Femur (tissue), 1 donor: ENCODE results near the gene SPATA6L.

Experiments
- DNase-seq: peaks from one replicate; pipeline ENCODE4 v3.0.0-alpha.2; 2017

Gene SPATA6L, protein sequence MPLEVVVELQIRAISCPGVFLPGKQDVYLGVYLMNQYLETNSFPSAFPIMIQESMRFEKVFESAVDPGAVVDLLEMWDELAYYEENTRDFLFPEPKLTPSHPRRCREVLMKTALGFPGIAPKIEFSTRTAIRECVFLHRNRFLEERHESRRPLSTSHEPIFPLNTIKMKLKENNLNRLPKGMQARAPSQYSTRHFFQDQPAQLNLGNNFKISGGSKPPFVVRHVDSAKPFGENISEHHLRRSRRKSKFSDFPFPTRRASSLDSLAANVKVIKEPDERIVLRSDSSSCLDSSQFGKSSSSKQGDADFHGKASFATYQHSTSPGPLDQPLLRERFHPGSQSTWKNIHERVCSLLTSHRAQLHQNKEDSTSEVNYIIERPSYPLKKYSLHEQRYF

DNA sequence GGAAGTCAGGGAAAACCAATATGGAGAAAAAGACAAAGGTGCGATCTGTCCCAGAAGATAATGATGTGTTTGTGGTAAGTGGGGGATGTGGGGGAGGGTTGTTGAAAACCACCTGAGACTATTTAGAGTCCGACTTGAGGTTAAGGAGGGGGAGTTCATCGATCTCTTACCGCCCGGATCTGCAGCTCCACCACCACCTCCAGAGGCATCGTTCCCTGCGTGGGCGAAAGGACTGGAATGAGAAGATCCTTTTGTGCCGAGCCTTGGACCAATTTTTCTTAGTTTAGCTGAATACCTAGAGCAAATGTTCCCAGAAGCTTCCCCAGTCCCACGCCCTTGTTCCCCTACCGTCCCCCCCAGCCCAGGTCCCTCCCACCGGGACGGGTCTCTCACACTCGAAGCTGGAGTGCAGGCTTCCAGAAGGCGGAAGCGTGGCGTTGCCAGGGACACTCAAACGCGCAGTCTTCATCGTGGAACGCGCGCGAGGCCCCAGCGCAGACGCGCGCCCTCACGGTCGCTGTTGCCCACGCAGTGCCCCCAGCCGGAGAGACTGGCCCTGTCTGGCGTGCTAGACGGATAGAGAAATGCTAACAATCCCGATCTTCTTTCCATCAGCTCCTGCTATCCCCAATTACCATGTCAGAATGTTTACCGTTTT, at the start of gene SPATA6L:
TSS of gene SPATA6L (minus strand) at position 439 of the 658 bp plus-strand sequence. CDS start at position 209, 230 bp downstream.
- peak; percentile 80 for DNase-seq

DNA sequence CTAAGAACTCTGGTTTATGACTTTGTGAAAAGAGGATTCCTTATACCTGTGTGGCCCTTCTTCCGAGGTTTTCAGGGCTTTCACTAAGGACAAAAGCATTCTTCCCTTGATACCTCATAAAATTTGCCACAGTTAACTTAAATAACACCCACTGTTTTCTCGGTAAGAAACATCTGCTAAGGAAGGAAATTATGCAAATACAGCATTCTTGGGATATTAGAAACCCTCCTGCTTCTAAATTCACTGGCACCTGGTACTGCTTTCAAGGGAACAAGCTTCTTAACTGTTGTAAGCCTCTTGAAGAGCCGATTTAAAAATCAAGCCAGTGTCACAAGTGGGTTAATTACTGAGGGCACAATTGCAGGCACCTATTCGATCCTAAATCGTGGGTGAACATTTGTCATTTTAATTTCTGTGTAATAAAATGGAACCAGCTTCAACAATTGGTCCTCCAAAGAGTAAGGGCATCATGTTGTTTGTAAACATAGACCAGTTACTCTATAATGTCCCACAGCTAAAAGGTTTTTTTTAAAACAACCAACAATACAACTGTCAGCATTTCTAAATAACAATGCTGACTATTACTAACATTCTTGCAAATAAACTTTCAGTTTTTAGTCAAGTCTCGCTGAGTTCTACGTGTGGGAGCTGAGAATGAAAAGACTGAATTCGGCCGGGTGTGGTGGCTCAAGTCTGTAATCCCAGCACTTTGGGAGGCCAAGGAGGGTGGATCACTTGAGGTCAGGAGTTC, 48.2 kb upstream of the SPATA6L start:
- DNase-seq, result no peak

DNA sequence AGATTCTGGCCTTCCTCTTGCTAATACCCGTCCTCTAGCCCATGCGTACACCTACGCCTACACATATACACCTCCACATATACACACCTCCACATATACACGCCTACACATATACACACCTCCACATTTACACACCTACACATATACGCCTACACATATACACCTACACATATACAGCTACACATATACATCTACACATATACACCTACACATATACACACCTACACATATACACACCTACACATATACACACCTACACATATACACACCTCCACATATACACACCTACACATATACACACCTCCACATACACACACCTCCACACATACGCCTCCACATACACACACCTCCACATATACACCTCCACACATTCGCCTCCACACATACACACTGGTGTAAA, 47.6 kb upstream of the SPATA6L start:
- no peak for DNase-seq

DNA sequence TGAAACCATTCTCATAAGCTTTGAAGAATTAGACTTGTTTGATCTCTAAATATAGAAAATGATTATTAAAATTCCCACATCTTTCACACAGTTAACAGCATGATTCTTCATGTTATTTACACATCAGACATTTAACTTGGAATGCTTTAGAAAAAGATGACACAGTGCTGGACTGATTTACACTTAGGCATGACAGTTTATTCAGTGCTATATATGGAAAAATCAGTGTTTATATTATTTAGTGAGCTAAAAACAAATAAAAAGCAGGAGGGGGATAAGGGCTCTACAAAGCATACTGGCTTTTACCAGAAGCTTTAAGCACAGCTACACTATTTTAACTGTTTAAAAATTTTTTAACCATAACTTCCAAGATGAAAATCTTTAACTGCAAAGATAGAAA, 43.1 kb upstream of the SPATA6L start:
- no peak for DNase-seq

DNA sequence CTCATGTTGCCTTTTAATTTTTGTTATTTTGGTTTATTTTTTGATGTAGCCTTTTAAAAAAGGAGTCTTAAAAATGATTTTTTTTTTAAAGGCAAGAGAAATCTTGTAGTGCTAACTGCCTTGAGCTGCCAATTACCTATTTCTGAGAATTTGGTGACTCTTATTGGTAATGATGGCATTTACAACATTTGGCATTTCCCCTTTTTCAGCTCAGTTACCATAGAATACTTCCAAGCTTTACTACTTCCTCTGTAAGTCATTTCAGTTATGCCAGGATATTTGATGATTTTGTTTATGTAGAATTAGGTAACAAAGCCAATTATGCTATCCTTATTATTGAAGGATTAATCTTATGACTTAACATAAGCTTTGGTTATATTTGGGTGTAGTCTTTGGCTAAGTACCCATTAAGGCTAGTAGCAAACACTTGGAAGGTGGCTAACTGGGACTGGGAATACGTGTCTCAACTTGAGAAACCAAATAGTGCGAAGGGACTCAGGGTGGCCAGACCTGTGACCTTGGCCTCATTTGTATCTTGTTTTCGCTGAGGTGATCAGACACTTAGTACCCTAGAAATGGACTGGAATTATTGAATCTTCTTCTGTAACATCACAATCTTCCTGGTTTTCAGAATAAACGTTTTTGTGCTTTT, 40.8 kb upstream of the SPATA6L start:
- DNase-seq, result no peak

DNA sequence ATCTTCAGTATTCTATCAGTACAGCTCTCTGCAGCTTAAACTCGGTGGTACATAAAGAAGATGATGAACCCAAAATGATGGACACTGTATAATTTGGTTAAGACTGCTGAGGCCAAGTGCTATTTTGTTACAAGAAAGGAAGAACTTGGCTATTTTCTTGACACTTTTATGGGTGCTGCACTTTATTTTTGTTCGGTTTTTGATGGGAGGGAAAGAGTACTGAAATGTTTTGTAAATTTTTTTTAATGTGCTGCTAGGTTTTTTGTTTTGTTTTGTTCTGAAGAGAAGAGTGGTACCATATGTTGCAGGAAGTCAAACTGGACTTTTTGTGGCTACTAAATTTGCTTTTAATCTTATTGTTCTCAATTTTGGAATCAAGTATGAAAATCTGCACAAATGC, 39.7 kb upstream of the SPATA6L start:
- no peak for DNase-seq

DNA sequence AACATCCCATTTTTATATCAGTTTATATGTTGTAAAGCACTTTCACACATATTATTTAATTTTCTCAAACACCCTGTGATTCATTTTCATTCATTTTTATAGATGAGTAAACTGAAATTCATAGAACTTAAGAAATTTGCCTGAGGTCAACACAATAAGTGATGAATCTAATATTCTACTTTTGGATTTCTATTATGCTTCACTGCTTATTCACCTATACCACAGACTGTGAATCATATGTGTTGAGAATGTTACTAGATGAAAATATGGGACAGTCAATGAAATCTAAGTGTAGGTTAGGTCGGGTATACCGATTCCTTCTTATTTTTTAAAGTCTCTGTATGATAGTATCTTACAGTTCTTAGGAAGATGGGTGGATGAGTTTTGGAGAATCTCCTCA, 37.8 kb upstream of the SPATA6L start:
- DNase-seq, result no peak

DNA sequence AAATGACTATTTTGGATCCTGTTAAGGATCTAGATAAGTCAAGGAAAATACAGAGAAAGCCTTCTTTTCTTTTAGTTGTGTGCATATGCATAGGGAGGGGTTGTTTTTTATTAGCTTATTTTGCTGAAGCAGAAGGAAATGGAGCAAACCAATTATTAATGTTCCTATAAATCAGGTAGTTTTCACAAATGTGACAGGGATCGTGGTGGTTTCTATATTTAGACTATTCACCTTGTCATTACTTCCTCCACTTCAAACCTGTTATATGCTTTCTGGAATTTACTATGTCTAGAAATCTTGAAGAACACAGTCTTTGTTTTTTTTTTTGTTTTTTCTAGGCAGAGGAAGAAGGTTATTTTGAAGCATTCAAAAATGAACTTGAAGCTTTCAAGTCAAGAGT, 35.2 kb upstream of the SPATA6L start:
- DNase-seq, result no peak

DNA sequence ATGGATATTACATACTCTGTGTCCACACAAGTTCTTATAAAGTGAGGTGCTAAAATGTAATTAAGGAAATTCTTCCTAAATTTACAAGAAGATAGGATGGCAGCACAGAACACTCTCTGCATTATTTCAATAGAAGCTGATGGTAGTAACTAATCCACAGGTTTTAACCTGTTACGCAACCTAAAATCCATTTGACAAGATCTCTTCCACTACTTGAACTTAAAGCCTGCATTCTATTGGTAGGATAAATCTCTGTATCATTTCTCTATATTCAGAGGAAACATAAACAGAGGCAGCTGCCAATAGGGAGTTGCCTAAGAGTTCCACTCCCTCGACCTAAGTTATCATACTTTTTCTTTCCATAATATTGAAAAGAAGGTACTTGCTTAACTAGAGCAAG, 34.7 kb upstream of the SPATA6L start:
- DNase-seq, result no peak

DNA sequence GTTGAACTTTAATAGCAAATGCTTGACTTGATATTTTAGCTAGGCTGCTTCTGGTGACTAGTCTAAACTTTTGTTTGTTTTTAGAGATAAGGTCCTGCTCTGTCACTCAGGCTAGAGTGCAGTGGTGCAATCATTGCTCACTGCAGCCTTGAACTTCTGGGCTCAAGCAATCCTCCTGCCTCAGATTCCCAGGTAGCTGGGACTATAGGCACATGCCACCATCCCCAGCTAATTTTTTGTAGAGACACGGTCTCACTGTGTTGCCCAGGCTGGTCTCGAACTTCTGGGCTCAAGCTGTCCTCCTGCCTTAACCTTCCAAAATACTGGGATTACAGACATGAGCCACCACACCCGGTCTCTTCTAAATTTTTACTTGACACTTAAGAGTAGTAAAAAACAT, 33.8 kb upstream of the SPATA6L start:
- no peak for DNase-seq

DNA sequence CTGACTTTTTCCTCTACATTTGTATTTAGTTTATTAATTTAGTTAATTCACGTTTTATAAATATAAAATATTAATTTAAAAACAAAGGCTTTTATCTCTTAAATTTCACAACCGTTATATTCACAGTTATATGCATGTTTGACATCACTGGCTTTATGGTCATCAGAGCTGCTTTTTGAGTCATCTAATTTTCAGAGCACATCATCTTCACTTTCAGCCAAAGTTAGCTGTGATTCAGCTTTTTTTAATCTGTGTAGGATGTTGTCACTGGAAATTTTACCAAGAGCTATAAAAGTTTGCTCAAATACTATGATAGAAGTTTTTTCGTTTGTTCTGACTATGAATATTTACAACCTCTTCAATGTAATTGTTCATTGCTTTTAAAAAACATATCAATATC, 25.5 kb upstream of the SPATA6L start:
- no peak for DNase-seq

DNA sequence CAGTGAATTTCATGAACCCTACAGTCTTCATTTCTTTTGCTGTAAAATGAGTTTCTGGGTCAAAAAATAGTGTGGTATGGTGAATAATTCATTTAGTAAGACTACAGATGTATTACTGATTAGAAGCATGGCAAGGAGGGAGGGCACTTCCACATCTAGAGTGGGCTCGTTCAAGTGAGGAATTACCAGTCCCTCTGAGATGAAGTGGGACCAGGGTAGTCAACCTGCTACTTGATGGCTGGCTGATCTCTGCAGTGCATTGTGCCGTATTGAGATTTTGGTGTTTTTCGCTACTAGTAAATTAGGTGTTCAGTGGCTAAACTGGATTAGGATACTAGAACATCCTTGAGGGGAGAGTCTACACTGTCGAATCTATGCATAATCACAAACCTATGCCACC, 23.9 kb upstream of the SPATA6L start:
- DNase-seq, result no peak

DNA sequence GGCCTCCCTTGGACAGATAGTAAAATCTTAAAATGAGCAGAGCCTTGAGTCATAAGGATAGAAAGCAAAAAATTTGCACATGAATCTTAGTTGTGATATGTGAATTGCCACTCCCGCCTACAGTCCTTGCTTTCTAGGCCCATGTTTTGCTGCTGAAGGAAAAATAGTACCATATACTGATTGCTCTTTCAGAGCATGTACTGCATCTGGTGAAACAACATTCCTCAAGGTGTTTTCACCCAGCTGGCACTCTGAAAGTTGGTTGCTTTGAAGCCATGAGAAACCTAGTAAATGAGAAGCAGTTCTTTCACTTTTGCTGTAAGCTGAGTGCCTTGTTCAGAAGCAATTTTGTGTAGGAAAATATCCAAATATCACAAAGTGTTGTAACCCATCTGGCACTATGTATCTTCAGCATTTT, 23.4 kb upstream of the SPATA6L start:
- no peak for DNase-seq

DNA sequence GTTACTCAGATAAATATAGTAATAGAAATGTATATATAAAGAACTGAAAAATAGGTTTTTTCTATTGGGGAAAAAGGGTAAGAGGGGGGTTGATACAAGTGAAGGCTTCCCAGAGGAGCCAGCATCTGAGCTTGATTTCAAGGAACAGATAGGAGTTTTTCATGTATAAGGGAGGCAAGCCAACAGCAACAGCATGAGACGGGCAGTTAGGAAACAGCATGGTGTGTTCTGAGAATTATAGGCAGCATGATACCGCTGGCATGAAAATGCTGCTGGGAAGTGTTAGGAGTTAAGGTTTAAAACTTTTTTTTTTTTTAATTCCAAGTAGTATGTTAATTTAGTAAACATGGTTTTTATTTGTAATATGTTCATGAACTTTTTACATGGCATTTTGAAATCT, 22.7 kb upstream of the SPATA6L start:
- no peak for DNase-seq

DNA sequence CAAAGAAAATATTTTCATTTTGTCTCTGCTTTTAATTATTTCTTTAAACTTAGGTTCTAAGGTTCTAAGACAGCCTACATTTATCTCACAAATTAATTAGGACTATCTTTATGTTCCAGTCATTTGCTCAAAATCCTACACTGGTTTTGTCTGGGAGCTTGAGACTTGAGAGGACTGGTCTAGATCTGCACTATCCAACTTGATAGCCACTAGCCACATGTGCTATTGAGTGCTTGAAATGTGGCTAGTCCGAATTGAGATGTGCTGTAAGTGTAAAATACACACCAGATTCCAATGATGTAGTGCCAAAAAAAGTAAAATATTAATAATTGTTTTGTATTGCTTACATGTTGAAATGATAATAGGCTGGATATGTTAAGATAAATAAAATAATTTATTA, 20.3 kb upstream of the SPATA6L start:
- no peak for DNase-seq

DNA sequence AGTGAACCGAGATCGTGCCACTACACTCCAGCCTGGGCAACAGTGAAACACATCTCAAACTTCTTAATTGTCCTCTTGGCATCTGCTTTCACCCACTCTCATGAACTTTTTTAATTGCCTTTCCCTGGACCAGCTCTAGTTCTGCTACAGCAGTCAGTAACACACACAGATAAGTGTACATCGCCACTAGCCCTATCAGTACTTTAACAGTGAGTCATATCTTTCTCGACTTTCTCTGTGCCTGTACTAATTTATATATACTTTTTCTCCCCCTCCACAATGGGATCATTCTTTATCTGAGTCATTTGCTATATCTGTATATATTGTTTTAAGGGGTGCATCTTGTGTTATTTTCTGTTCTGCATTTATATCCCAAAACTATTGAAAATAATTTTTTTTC, 19.8 kb upstream of the SPATA6L start:
- DNase-seq, result no peak

DNA sequence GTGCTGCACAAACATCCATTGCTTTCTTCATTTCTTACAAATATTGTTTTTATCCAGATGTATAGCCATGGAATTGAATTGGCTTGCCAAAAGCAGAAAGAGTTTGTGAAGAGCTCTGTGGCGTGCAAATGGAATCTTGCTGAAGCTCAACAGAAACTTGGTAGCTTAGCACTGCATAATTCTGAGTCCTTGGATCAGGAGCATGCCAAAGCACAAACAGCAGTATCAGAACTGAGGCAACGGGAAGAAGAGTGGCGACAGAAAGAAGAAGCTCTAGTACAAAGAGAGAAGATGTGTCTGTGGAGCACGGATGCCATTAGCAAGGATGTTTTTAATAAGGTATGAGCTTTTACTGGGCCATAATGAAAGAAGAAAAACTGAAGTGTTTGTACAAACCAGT, 18.5 kb upstream of the SPATA6L start:
- DNase-seq, result no peak

DNA sequence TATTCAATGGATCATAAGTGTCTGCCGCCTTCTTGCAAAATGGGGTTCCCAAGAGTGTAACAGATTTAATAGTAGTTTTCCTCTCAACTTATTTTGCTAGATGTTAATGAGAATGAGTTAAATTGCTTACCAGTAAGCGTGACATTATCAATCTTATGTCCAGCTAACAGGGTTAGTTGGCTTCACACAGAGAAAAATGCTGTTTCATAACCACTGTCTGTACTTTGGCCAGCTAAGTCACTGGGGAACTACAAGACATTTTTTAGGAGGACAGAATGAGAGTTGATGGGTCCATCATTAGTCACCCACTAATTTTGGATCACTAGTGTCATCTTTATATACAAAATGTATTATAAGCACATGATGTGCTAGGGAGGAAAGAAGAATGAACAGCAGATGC, 14.5 kb upstream of the SPATA6L start:
- no peak for DNase-seq

DNA sequence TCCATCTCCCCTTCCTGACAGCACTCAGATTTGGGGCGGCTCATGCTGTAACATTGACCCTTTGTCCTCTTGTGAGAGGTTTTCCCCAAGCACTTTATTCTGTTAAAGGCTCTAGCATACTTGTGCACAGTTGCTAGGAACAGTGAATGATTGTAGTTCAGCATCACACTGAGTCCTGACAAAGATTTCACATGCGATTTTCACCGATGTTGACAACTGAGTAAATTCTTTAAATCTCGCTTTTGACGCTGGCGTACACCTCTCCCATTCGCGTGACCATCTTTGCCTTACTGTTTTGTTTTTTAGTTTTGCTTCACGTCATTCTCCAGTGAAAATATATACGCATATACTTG, 13.9 kb upstream of the SPATA6L start:
- no peak for DNase-seq

DNA sequence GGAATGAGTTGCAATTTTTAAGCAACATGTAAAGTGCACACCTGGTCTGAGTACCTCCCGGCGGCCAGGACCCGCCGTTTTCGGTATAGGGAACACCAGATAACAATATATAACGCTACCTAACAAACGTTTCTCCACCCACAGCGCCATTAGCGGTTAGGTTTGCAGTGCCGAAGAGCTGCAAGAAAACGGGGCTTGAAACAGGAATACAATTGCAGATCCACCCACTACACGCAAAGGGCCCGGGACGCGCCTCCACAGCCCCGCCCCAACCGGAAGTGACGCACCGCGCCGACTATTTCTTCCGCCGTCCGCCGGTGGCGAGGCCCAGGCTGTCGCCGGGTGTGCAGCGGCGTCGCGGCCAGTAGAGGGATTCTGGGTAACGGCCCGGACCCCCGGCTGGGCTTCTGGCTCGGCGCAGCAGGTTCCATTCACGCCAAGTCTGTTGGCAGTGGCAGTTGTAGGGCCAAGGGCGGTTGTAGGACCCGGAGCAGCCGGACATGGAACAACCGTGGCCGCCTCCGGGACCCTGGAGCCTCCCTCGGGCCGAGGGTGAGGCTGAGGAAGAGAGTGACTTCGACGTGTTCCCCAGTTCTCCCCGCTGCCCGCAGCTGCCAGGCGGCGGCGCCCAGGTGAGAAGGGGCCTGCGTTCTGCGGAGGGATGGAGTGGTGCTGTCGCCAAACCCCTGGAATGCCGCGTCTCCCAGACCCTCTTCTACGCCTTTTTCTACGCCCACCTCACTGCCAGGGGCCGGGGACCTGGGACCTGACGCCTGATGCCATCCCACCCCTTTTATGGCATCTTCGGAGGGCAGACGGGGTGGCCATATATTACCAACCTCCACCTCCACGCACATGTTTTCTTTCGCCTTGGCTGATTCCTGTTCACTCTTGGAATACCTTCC, 13.2 kb upstream of the SPATA6L start, which contains the start of gene CDC37L1:
TSS of gene CDC37L1 (plus strand) at position 302 of the 905 bp plus-strand sequence. CDS start at position 501, 199 bp downstream.
- peak; percentile 99 for DNase-seq

DNA sequence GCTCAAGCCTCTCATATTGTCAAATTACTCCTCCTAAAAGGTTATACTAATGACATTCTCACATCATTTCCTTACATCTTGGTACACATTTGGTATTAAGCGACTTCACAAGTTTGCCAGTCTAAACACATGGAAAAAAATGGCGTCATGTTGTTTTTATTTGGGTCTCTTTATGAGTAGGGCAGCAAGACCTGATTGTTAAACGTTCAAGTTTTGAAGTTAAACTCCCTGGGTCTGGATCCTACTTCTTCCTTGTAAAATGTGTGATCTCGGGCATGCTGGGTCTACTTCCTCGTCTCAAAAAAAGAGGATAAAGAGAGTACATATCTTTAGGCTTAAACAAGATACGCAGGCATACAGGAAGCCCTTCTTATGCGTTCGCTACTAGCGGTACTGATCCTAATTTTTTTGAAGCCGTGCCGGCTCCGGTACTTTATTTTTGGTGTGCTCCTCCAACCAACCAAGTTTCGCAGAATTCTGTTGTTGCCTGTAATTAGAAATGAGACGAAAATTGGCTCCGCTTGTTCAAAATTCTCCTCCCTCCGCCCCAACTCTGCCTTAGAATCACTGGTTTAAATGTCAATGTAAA, 12.5 kb upstream of the SPATA6L start:
- DNase-seq, result no peak

DNA sequence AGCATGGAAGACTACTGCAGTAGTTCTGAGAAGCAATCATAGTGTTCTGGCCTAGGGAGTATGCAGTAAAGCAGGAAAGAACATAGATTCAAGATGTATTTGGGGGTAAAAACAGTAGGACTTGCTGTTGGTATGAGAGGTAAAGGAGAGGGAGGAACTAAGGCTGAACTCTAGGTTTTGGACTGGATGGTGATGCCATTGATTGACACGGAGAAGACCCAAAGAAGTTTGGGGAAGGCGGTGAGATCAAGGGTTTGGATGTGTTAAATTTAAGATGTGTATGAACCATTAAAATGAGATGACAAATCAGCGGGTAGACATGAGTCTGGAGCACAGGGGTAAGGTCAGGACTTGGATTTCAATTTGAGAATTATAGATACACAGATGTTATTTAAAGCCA, 11.1 kb upstream of the SPATA6L start:
- DNase-seq, result no peak
